GM18520 (cell line): ENCODE results near the gene KDM4C.
"Not testable (repeated sequence)": the region's sequence is repeated elsewhere in the genome, so short reads cannot be mapped to it uniquely, and the experiment has no call there.

Experiments used
- ATAC-seq: cut with Tn5 transposase; IDR thresholded peaks from one replicate; pipeline ENCODE4 v1.9.1; 2021; ENCODE audit not compliant: unreplicated experiment

The KDM4C gene

DNA sequence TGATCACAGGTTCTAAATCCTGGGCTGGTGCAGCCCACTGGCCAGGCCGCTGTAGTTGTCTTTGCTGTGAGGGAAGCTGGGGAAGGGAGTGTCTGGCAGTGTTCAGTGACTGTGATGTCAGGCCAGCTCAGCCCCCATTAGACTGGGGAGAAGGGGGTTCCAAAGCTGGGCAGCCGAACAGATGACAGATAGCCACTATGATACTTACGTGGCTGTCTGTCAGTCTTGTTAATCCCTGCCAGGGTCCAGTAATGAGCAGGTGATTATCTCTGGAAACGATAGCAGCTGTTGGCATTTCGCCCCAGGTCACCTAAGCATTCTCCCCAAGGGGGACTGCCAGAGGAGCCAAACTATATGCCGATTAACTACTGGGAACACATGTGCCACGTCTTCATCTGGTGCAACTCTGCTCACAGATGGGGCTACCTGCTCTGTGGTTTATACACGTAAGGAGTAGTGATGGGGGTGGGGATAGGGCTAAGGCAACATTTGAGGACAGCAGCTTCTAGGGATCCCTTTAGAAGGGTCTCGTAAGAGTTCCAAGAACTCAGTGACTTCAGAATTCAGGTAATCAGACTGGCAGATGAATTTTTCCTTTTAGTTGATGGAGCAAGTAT is 396.3 kb downstream of the KDM4C start:
- ATAC-seq: no peak

DNA sequence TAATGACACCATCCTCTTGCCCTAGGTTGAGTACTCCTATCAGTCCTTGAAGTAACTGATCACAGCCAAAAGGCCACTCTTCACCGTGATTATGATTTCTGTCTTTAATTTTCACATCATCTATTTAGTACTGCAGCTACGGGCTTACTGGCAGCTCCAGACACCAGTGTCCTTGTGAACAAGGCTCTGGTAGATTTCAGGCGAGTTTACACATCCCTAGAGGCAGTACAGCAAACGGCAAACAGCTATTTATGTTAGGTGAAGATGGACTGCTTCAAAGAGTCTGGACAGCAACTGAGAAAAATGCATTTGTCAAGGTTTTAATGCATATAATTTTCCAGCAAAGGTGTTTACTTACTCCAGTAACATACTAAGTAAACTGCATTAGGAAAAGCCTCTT is 396.9 kb downstream of the KDM4C start:
- no peak for ATAC-seq

DNA sequence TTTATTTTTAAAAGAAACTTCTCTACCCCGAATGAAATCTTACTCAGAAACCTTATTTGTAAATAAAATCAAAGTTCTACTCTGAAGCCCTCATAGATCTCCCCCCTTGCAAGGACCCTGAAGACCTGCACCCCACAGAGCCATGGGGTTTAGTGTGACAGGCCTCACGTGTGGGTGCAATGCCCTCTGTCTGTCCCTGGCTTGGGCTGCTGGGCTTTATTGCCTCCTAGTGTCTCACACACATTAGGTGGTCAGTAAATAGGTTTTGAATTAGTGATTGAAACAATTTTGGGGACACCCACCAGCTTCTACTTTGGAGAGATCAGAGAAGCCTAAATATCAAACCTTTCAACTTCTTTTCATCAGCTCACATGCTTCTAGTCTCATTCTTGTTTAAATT is 403.7 kb downstream of the KDM4C start:
- ATAC-seq: no peak

DNA sequence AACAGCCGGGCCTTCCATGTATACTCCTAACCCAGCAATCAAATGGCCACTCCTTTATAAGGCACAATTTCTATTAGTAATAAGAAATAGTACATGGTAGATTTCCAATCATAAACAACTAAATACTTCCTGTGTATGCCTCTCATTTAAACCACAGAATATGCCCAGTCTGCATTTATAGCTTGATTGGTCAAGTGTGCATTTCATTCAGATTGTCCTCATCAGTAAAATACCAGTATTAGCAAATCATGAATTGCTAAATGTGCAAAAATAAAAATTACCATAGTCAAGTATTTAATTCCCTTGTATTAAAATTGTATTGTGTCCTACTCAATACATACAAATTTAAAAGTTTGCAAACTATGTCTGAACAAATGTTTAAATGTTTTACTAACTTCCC is 406.2 kb downstream of the KDM4C start:
- ATAC-seq: no peak

DNA sequence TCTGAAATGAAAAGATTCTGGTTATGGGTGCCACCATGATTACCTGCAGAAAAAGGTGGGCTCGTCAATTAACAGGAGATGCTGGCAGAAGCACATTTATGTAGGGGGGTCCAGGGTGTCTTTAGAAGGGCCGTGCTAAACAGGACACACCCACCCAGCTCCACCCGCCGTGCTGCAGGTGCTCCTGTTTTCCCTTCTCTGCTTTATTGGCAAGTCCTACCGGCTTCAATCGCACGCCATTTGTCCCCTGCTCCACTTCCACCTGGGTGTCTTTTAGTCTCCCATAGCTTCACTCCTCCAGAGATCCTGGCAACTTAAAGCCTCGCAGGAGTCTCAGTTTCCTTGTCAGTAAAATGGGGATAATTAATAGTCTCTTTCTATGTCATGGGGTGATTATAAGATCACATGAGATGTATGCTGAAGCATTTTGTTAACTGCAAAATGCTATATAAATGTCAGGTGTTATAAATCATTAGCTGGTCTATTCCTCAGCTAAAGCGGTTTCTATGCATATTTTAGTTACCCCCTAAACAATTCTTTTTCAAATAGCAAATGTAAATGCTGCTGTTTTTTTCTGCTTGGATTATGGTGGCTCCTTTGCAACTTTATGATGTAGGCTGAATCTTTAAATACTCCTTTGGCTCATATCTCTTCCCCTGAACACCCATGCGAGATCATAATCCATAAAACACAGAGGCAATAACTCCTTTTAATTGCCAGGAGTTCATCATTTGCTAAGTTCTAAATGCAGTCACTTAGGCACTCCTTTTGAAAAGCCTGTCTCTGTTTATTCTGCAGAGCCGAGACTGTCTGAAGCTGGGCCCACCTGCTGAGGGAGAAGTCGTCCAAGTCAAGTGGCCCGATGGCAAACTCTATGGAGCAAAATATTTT is 406.9 kb downstream of the KDM4C start:
- ATAC-seq: no peak

DNA sequence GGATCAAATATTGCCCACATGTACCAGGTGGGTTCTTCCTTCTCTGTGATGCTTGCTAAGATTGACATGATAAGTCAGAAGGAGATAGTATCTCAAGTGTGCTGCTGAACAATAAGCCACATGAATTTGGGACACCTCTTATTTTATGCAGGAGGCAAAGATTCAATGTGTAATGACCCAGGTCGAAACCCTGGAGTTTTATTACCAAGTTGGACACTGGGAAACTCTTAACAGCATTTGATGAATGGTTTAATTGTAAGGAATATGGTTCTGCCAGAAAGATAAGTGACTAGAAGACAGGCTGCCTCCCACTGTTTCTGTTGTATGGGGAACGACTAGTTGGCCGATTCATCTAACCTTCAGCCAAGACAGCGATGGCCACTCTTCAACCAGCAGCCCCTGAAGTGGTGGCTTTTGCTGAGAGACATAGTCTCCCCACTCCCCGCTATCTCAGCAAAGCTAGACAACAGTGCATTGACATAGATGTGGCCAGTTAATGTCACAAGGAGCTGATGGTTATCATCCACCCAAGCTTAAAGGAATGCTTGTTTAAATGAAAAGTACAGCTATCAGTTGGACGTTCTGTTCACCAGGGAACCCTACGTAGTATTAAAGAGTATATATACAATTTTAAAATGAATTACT is 407.7 kb downstream of the KDM4C start:
- no peak for ATAC-seq

DNA sequence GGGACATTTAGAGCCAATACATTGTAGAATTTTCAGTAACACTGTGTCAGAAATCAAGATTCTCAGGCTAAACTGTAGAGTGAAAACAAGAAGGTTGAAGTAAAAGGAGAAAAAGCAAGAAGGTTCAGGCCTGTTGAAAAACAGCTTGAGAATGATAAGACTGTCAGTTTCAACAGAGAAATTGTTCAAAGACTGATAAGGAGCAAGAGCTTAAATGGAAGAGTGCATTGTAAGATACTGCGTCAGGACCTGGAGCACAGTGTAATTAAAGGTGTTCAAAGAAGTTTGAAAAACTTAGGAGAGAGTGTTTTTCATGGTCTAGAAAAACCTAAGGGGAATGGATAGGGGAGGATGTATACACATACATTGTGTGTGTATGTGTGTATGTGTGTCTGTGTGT is 408.3 kb downstream of the KDM4C start:
- no peak for ATAC-seq

DNA sequence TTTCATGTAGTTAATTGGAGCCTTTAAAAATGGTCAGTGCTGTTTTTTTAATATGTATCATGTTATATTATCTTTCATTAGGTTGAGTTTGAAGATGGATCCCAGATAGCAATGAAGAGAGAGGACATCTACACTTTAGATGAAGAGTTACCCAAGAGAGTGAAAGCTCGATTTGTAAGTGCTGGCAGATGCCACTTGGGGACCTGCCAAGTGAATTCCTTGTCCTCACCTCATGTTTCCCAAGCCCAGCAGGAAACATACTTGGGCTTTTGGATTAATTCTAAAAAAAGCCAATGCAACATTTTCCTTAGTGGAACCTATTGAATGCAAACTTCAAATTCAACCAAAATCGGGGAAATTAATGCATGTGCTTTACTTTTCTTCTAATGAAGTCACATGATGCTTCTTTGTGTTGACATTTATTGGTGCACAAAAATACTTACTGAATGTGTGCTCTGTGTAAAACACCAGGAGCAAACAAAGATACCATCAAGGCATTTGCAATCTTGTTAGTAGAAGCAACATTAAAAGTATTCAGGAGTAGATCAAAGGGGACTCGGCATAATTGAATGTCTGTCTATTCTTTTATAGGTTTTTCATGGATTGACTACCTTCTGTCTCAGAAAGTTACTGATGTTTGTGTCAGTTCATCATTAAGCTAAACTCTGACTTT is 412.1 kb downstream of the KDM4C start:
- no peak for ATAC-seq

DNA sequence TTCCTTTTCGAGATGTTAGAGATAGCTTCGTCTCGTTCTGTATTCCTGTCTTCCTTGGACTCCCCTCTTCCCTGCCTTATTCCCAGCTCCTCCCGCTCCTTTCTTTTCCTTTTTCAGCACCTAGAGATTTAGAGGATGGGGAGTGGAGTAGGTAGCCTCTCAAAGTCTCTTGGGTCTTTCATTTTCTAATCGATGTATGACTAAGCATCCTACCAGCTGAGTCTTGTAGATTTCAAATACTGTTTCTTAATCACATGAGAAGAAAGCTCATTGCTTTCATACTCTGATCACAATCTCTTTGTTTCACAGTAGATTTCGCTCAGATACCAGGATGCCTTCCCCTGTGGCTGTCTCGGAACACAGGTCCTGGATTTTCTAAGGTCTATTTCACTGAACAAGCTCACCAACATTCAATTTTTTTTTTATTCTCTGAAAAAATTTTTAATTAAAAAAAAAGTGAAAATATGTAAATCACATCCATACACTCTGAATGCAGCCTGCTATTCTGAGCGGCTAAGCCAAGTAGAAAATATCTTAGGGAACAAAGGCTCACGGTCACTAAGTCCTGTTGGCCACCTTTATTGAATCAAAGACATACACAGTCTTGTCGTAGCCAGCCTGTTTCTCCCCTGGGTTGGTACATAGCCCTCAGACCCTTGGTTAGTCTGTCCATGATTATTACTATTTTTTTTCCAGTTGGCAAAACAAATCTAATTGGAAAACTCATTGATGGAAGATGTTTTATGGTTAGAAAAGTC is 413.8 kb downstream of the KDM4C start:
- ATAC-seq: no peak

DNA sequence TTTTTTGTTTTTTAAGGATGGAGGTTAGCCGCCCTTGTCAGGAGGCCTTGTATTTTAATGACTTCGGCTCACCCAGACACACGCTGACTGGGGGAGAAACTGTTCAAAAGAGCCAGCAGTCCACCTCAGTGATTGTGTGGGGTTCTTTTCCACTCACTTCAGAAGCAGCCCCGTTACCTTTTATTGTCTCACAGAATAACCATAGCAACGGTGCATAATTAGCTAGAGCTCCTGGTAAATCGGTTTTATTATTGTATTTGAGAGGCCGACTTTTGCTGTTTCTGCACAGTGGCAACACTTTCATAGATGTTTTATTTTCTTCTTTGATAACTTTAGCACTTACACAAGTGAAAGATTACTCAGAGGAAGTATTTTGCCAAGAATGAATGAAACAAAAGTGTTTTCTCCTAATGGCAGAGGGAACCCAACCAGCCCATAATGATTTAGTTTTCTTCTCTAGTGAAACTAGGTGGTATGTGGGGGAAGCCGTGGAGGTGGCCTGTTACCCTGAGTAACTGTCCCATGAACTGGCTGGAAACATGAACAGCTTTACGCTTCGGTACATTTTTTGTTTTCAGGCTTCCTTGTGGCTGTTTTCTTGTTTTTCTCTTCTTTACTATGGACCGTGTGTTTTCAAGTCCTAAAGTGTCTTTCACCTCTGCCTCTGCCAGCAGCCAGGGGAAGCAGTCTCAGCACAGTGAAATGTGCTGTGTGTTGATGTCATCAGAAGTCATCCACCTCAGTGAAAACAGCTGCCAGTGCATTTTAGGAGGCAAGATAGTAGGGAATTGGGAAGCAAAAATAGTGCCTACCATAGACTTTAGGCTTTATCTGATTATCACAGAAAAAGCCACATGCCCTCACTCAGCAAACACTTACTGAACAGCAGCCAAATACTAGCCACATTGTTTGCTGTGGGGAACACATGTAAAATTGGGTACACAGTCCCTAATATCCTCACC is 414.7 kb downstream of the KDM4C start:
- no peak for ATAC-seq

DNA sequence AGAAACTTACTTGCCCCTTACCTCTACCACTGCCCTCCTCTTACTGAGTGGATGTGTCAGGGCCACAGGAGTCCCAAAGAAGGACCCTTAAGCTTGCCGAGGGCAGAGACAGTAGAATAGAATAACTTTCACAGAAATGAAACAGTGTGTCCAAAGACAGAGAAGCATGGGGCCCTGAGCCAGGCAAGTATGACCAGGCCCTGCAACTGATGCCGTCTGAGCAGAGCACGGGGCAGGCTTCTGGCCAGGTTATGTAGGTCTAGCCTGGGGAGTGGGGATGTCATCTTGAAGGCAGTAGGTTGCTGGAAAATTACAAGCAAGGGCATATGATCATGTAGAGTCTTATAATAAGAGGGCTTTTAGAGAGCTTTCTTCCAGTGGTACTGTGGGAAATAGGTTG is 415.4 kb downstream of the KDM4C start:
- no peak for ATAC-seq

DNA sequence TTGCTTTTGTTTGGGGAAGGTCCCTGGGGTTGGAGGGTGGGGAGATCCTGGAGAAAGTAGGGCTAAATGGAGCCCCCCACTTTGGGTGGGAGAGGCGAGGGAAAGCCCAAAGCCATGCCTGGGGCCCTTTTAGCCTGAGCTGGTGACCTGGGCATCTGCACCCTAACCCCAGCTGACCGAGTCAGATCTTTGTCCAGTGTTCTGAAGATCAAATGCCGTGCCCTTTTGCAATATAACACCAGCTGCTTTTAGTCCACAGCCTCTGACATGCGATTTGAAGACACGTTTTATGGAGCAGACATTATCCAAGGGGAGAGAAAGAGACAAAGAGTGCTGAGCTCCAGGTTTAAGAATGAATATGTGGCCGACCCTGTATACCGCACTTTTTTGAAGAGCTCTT is 416.5 kb downstream of the KDM4C start:
- no peak for ATAC-seq

DNA sequence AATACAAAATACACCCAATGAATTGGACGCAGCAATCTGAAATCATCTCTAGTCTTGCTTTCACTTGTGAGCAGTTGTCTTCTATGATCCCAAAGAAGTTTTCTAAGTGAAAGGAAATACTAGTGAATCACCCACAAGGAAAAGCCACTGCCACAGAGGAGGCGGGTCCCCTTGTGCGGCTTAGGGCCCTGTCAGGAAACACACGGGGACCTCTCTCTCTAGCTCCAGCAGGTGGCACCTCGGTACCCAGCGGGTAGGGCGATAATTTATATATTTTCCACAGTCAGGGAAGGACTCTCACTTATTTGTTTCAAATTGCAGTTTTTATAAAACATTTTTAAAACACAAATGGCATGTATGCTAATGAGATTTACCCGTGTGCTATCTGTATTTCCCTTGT is 417.1 kb downstream of the KDM4C start:
- ATAC-seq: no peak

DNA sequence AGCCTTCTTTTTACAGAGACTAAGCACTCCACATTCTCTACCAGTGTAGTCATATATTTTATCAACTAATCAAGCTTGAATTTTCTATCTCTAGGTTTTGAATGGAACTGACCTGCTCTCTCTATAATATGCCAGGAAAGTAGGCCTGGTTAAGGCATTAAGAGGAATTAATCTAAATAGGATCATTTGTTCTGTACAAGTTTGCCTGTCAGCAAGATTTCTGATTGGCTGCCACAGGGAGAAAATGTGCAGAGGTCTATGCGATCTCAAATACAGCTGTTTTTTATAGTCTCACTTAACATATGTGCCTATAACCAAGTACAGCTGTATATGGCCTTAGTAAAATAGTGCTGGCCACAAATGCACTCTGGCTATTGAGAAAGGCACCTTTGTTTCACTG is 418.8 kb downstream of the KDM4C start:
- no peak for ATAC-seq

DNA sequence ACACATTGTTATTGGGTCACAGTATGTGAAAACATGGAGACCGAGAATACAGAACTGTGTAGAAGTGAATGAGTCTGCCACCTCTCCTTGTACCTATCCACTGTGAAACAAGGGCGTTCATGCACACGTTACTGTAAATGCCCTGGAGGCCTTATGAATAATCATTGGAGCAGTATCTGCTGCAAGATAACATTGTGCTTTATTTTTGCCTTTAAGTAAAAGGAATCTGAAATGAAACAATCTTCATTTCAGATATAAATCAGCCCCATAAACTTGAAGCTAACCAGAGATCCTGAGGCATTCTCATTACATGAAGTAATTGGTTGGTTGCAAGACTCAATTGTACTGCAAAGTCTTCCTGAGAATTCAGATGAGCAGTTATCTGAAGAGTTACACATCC is 419.6 kb downstream of the KDM4C start:
- ATAC-seq: no peak

DNA sequence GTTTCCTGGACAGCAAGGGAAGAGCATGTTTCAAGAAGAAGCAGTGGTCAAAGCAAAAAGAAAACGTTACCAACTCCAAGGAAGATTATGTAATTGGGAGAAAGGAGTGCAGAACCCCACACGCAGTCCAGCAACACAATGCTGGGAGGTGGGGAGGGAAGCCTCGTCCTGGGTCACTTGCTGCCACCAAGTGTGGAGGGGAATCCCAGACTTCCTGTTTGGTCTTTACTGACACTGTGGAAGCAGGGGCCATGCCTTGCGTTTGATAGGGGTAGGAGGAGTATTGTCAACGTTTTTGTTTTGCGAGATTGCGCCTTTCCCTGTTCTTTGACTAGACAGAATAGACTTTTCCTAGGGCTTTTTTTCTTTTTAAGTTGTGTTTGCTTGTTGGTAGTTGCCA is 421.0 kb downstream of the KDM4C start:
- ATAC-seq: no peak

DNA sequence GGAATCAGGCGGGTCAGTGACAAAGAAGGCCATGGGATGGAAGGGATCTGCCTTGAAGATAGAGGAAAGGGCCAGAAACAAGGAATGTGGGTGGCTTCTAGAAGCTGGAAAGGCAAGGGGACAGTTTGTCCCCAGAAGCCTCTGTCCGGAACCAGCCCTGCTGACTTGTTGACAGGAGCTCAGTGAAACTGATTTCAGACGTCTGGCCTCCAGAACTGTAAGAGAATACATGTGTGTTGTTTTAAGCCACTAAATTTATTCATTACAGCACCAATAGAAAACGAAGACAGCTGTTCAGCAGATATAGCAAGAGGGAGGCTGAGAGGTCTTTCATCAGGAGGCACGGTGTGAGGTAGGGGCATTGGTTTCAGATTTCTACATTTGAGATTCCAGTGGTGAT is 422.5 kb downstream of the KDM4C start:
- no peak for ATAC-seq

DNA sequence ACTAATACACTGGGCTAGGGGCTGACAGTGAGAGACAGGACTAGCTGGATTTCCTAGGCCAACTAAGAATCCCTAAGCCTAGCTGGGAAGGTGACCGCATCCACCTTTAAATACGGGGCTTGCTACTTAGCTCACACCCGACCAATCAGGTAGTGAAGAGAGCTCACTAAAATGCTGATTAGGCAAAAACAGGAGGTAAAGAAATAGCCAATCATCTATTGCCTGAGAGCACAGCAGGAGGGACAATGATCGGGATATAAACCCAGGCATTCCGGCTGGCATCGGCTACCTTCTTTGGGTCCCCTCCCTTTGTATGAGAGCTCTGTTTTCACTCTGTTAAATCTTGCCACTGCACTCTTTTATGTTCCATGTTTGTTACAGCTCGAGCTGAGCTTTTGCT is 425.4 kb downstream of the KDM4C start:
- not testable (repeated sequence) for ATAC-seq

DNA sequence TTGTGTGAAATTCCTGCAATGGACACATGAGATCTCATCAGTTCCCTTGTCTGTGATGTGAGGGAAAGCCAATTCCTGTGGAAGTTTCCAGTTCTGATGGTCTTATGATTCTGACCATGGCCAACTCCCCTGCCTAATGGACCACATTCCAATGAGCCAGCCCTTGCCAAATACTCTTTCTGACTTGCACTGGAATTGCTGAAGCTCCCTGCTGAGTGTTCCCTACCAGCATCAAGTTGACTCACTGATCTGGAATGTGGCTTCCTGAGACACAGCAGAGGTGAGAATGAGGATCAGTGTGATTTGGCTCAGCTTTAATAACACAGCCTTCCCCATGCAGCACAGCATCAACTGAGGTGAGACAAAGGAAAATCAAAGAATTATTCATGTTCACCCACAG is 427.8 kb downstream of the KDM4C start:
- ATAC-seq: no peak

DNA sequence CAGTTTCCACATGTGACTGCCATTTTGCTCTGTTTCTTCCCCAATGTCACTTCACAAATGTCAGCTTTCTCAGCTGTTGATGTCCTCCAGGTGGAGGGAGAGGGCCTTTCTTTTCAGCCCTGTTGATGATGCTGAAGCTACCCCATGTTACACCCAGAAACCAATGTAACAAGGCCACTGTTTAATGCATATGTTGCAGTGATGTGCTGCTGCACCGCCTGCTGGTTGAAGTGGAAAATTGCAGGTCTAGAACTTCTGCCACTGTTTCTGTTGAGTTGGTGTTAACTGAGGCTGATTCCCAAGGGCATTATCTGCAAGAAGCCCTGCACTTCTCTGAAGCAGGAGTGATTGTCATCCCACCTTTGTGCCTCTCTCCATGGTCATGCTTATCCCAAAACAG is 428.4 kb downstream of the KDM4C start:
- no peak for ATAC-seq
